ENCODE measurements around the gene TBCD. TPM values are rescaled to one million over a fixed set of nuclear protein-coding genes. Genes with fewer than 3 reads are reported as not detected.

Gene TBCD
- total and polyA plus RNA-seq, 8 donors = 28.7 to 161 (median 40.0) TPM

DNA sequence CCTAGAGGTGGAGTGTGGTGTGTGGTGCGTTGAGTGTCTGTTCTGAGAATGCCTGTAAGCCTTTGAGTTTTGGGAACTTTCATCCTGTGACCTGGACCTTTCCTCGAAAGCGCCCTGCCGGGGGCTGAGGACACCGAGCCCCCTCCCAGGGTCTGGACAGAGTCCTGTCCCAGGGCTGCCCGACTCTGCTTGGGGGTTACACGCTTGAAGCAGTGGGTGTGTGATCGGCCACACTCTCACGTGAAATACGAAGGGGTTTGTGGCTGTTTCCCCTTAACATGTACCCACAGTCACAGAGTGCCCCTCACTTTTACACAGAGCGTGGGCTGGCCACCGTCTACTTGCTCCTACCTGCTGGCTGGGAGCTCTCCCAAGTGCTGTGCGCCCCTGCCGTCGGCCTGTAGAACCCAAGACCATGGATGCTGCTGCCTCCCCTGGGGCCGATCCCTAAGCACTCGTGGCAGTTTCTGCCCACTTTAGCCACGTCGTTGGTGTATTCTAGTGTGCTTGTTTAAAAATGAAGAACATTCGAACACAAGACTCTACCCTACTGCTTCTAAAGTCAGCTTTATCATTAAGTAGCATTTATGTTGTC is 81.1 kb downstream of the TBCD start:
- no peak for ATAC-seq

DNA sequence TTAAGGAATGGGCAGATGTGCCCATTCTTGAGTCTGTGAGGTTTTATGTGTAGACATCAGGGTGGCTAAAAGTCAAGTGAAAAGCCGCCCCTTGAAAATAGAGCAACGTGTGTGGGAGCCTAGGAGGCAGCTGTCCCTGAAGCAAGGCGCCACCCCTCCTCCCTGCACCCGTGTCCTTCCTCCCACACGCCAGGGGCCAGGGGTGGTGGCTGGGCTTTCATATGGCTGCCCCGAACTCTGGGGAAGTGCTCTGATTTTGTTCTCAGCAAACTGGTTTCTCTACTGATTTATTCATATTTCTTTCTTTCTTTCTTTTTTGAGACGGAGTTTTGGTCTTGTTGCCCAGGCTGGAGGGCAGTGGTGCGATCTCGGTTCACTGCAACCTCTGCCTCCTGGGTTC is 83.3 kb downstream of the TBCD start:
- intact Hi-C loops (cut with DNase I) = no loop called here
- H3K27me3 ChIP-seq = no peaks in the 10 kb centered on the region
- peak in 1 of 6 donors; percentile 25 for DNase-seq
- ATAC-seq = no peak
- no peak overlapping the region for H3K4me3 ChIP-seq
- no peak for FAIRE-seq
- TF ChIP-seq, protein P1, sequence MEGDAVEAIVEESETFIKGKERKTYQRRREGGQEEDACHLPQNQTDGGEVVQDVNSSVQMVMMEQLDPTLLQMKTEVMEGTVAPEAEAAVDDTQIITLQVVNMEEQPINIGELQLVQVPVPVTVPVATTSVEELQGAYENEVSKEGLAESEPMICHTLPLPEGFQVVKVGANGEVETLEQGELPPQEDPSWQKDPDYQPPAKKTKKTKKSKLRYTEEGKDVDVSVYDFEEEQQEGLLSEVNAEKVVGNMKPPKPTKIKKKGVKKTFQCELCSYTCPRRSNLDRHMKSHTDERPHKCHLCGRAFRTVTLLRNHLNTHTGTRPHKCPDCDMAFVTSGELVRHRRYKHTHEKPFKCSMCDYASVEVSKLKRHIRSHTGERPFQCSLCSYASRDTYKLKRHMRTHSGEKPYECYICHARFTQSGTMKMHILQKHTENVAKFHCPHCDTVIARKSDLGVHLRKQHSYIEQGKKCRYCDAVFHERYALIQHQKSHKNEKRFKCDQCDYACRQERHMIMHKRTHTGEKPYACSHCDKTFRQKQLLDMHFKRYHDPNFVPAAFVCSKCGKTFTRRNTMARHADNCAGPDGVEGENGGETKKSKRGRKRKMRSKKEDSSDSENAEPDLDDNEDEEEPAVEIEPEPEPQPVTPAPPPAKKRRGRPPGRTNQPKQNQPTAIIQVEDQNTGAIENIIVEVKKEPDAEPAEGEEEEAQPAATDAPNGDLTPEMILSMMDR (IDR thresholded peaks at IDR 0.05) = no peak
- no peaks in the 10 kb centered on the region for H3K36me3 ChIP-seq
- no peaks in the 10 kb centered on the region for H3K9me3 ChIP-seq
- 88% methylated on average over 9 of the region's 9 CpGs for WGBS, 2 donors
- H3K4me1 ChIP-seq = peaks cover 0 to 6% (median 6%) of the 10 kb centered on the region in 3 donors
- no peak overlapping the region for H3K27ac ChIP-seq

More for the DNA sequence above, 81.1 kb downstream of the TBCD start:
- intact Hi-C loops (cut with DNase I) = no loop called here
- no peak overlapping the region for H3K27ac ChIP-seq
- no peak for FAIRE-seq
- no peak overlapping the region for H3K4me3 ChIP-seq
- H3K9me3 ChIP-seq = no peaks in the 10 kb centered on the region
- no peaks in the 10 kb centered on the region for H3K36me3 ChIP-seq
- peak in 1 of 6 donors; percentile 41 for DNase-seq
- H3K4me1 ChIP-seq = peaks cover 0 to 6% (median 4%) of the 10 kb centered on the region in 3 donors
- TF ChIP-seq, protein P1 (IDR thresholded peaks at IDR 0.05) = no peak
- H3K27me3 ChIP-seq = no peaks in the 10 kb centered on the region
- 93 to 96% methylated on average over 20 of the region's 20 CpGs for WGBS, 2 donors

- DNase-seq = peak in 1 of 6 donors; percentile 40
- Histone ChIP-seq H3K27me3 (no peaks in the 10 kb centered on the region), H3K36me3 (no peaks in the 10 kb centered on the region), H3K4me1 (peaks cover 0 to 6% (median 6%) of the 10 kb centered on the region in 3 donors), H3K4me3 (no peak overlapping the region), H3K27ac (no peak overlapping the region), H3K9me3 (no peaks in the 10 kb centered on the region)
- WGBS, 2 donors = 94% methylated on average over 28 of the region's 28 CpGs
- intact Hi-C loops (cut with DNase I) = no loop called here
- no peak for ATAC-seq
- TF ChIP-seq, protein P1 (IDR thresholded peaks at IDR 0.05) = no peak
- no peak for FAIRE-seq
These were observed 84.1 kb downstream of the TBCD start for GRCh38 chr17:82835766-82836512.

DNA sequence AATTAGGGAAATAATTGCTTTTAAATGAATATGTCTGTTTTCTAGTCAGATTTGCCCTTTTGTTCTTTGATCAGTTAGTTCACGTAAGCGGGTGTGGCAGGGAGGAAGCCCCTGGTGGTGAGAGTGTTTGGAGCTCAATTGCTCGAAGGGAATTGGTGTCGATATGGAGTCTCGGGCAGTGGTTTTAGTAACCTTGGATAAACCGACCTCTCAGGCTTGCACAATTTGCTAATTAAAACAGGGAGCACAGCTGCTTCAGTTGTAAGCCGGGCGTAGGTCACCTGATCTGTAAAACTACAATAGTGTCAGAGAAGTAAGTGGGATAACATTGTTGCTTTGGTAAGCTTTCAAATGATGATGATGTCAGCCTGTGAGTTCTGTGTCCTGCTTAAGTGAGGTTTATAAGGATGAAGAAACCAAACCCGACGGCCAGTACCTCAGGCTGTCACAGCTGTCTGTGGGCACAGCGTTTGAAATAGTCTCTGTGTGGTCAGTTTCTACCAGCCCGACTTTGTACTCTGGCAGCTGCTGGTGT is 85.0 kb downstream of the TBCD start:
- TF ChIP-seq, protein P1 (IDR thresholded peaks at IDR 0.05) = no peak
- FAIRE-seq = no peak
- no peak overlapping the region for H3K4me3 ChIP-seq
- H3K4me1 ChIP-seq = peaks cover 0 to 6% (median 6%) of the 10 kb centered on the region in 3 donors
- no peaks in the 10 kb centered on the region for H3K9me3 ChIP-seq
- no peaks in the 10 kb centered on the region for H3K36me3 ChIP-seq
- DNase-seq = peak in 1 of 6 donors; percentile 16
- WGBS, 2 donors = 80 to 82% methylated on average over 12 of the region's 12 CpGs
- no peak for ATAC-seq
- no peak overlapping the region for H3K27ac ChIP-seq
- no peaks in the 10 kb centered on the region for H3K27me3 ChIP-seq
- intact Hi-C loops (cut with DNase I) = no loop called here
